ENCODE data around the gene TBCK.

DNA sequence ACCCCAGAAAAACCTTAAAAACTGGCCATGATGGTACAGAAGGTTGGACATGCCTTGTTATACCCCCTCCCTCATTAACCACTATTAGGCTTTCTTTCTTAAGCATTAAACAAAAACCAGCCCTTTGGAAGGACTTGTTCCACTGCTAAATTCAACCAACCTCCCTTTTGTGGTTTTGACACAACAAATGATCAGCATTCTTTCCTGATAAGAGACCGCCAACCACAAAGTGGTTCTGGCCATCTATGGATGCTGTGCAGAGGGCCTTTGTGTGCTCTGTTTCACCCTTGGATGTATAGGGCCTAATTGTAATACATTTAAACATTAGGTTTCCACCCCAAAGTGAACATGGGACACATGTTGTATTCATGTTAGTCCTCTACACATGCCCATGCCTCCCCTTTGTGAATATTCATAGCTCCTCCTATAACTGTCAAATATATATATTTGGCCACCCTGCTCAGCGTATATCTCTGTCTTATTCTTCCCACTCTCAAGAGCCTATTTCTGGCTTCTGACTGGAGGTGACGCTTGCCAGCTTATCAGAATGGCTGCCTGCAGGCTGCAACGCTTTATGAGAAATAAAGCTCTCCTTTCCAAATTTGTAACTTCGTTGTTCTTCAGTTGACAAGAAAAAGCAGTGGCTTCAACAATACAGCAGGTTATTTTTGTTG is 294.1 kb downstream of the TBCK start:
- TF ChIP-seq, protein P1, sequence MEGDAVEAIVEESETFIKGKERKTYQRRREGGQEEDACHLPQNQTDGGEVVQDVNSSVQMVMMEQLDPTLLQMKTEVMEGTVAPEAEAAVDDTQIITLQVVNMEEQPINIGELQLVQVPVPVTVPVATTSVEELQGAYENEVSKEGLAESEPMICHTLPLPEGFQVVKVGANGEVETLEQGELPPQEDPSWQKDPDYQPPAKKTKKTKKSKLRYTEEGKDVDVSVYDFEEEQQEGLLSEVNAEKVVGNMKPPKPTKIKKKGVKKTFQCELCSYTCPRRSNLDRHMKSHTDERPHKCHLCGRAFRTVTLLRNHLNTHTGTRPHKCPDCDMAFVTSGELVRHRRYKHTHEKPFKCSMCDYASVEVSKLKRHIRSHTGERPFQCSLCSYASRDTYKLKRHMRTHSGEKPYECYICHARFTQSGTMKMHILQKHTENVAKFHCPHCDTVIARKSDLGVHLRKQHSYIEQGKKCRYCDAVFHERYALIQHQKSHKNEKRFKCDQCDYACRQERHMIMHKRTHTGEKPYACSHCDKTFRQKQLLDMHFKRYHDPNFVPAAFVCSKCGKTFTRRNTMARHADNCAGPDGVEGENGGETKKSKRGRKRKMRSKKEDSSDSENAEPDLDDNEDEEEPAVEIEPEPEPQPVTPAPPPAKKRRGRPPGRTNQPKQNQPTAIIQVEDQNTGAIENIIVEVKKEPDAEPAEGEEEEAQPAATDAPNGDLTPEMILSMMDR (IDR thresholded peaks at IDR 0.05): no peak
- TF ChIP-seq EP300 (IDR thresholded peaks at IDR 0.05) (no peak), POLR2A (IDR thresholded peaks at IDR 0.05) (no peak)
